Tibial nerve (tissue), 4 donors: ENCODE results near the gene KRT36.

Source experiments
- CTCF ChIP-seq, 5 experiments: fragments of 200-600 bp in 3 of 5; fragments of 450-650 bp in 2 of 5; sonication (generic) in 3 of 5; IDR thresholded peaks; one replicate each; pipeline ENCODE4 v1.5.1; 2016 to 2019; ENCODE audit warnings: antibody characterized with exemption in 5 of 5, mild to moderate bottlenecking in 3 of 5, moderate library complexity in 2 of 5
- EP300 ChIP-seq, 2 donors: sonication (generic); formaldehyde crosslinking; IDR thresholded peaks; one replicate each; pipeline ENCODE4 v1.6.1; 2017; ENCODE audit warnings: antibody characterized with exemption in 2 of 2, mild to moderate bottlenecking in 1 of 2
- POLR2A ChIP-seq, 2 donors: fragments of 450-650 bp; IDR thresholded peaks; one replicate each; pipeline ENCODE4 v1.6.1; 2017; ENCODE audit warnings: antibody characterized with exemption in 2 of 2, mild to moderate bottlenecking in 2 of 2, moderate library complexity in 2 of 2

- TF ChIP-seq CTCF (IDR thresholded peaks at IDR 0.05) (no peak), POLR2A (IDR thresholded peaks at IDR 0.05) (no peak), EP300 (IDR thresholded peaks at IDR 0.05) (no peak)
These were observed 21.4 kb upstream of the KRT36 start for GRCh38 chr17:41511116-41511515.
